Mucosa of rectum (tissue), 2 donors: ENCODE results near the gene DXO.

Experiments used
- H3K27ac ChIP-seq, 2 donors: one replicate each; pipeline ENCODE4 v1.7.0; 2013; ENCODE audit warnings: inconsistent platforms in 2 of 2, low read depth in 2 of 2, low read length in 2 of 2
- H3K27me3 ChIP-seq, 2 donors: one replicate each; pipeline ENCODE4 v1.7.0; 2013; ENCODE audit warnings: low read length in 2 of 2; ENCODE audit not compliant: control insufficient read depth in 2 of 2, insufficient read depth in 2 of 2
- H3K36me3 ChIP-seq, 2 donors: one replicate each; pipeline ENCODE4 v1.7.0; 2013; ENCODE audit warnings: low read length in 2 of 2; ENCODE audit not compliant: control insufficient read depth in 2 of 2, insufficient read depth in 2 of 2
- H3K4me1 ChIP-seq, 2 donors: one replicate each; pipeline ENCODE4 v1.7.0; 2013; ENCODE audit warnings: low read length in 2 of 2, mild to moderate bottlenecking in 1 of 2; ENCODE audit not compliant: control insufficient read depth in 2 of 2, insufficient read depth in 2 of 2
- H3K4me3 ChIP-seq, 2 donors: one replicate each; pipeline ENCODE4 v1.7.0; 2013; ENCODE audit warnings: low read length in 2 of 2
- H3K9ac ChIP-seq, 2 donors: one replicate each; pipeline ENCODE4 v1.7.0; 2013; ENCODE audit warnings: low read length in 2 of 2, low read depth in 1 of 2, mild to moderate bottlenecking in 1 of 2
- H3K9me3 ChIP-seq, 2 donors: one replicate each; pipeline ENCODE4 v1.7.0; 2013; ENCODE audit warnings: low read length in 2 of 2; ENCODE audit not compliant: control insufficient read depth in 2 of 2
- donor health status: healthy.
- donor health status: Normal muscosa, but diverticular disease.

Gene DXO

DNA sequence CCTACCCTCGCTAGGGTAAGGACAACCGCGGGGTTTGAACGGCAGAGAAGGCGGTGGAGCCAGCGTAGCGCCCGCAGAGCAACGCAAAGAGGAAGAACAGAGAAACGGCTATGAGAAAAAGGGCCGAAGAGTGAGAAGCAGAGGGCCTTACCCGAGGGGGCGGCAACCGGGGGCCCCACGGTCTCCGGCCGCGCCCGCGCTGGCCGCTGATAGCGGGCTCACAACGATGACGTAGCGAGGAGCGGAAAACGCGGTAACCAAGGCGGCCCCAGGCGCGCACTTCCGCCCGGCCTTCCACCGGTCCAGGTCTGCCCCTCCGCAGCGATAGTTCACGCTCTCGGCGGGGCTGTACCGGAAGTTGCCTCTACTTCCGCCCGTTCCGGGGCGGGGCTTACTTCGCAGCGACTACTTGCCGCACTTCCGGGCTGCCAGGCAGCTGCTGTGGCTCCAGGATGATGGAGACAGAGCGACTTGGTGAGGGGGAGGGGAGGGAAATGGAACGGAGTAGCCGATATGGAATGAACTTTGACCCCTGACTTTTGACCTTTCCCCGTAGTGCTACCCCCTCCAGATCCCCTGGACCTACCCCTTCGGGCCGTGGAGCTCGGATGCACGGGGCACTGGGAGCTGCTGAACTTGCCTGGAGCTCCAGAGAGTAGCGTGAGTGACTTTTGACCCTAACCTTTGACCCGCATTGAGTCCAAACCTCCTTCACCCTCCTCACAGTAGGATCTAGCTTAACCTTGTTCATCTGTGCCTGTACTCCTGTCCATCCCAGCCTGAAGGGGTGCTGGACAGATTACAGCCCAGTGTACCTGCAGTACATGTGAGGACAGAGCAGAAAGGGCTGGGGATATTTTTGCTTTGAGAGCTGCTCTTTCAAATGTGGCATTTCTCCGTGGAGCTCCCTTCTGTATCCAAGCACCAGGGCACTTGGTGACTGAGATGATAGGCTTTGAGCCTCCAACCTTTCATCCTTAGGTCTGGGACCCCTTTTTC lies 12.9 kb downstream of the DXO start, which contains the start of the genes NELFE and SKIC2:
TSS of gene NELFE (minus strand) at position 231 of the 999 bp plus-strand sequence. CDS start 525 bp downstream, outside the sequence.
TSS of gene SKIC2 (plus strand) at position 435 of the 999 bp plus-strand sequence. CDS start at position 453, 18 bp downstream.
- no peaks in the 10 kb centered on the region for H3K27me3 ChIP-seq

DNA sequence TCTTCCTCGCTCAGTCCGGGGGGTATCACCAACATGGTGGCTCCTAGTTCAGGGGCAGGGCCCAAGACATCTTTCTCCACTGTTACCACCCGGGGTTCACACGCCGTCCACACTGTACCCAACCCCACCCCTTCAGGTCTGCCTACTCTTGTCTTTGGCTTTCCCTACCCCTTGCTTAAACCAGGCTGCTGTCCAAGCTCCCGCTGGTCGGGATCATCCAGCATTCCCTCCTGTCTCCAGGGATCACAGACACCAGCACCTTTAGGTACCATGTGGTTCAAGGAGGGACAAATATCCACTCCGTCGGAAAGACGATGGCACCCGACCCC lies 13.6 kb downstream of the DXO start:
- no peaks in the 10 kb centered on the region for H3K9me3 ChIP-seq
- H3K36me3 ChIP-seq: peaks cover 51 to 56% of the 10 kb centered on the region in 2 donors
- peak overlapping the region; percentile 90 to 99 for H3K4me3 ChIP-seq
- peak overlapping the region; percentile 94 to 98 for H3K9ac ChIP-seq
- H3K27ac ChIP-seq: peak overlapping the region; percentile 77 to 87
- peaks cover 14 to 17% of the 10 kb centered on the region in 2 donors for H3K4me1 ChIP-seq
- no peaks in the 10 kb centered on the region for H3K27me3 ChIP-seq

More for the DNA sequence above, 12.9 kb downstream of the DXO start, which contains the start of the genes NELFE and SKIC2:
- peak within 1 kb of the TSS; percentile 90 to 99 for H3K4me3 ChIP-seq
- H3K4me1 ChIP-seq: peaks cover 14 to 17% of the 10 kb centered on the region in 2 donors
- H3K9ac ChIP-seq: peak within 1 kb of the TSS; percentile 94 to 98
- peaks cover 51 to 56% of the 10 kb centered on the region in 2 donors for H3K36me3 ChIP-seq
- H3K27ac ChIP-seq: peak within 1 kb of the TSS; percentile 80 to 87
- no peaks in the 10 kb centered on the region for H3K9me3 ChIP-seq

DNA sequence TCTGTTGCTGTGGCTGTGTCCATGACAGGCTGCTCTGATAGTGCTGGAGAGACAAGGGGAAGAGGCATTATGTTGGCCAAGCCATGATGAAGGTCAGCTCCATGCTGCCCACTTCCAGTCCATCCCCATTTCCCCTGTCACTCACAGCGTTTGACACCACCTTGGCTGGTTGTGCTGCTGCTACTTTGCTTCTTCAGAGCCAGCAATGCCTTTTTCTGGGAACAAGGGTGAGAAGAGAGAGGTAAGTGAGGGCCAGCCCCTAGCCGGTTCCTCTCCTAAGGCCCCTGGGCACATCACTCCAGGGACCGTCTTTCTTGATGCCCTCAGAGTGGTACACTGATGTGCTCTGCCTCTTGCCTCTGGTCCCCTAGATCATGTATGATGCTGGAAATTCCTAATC lies 15.1 kb downstream of the DXO start:
- Histone ChIP-seq H3K9ac (no peak overlapping the region), H3K27me3 (no peaks in the 10 kb centered on the region), H3K27ac (no peak overlapping the region), H3K4me3 (no peak overlapping the region), H3K9me3 (no peaks in the 10 kb centered on the region), H3K4me1 (peaks cover 14 to 17% of the 10 kb centered on the region in 2 donors), H3K36me3 (peaks cover 50 to 56% of the 10 kb centered on the region in 2 donors)

DNA sequence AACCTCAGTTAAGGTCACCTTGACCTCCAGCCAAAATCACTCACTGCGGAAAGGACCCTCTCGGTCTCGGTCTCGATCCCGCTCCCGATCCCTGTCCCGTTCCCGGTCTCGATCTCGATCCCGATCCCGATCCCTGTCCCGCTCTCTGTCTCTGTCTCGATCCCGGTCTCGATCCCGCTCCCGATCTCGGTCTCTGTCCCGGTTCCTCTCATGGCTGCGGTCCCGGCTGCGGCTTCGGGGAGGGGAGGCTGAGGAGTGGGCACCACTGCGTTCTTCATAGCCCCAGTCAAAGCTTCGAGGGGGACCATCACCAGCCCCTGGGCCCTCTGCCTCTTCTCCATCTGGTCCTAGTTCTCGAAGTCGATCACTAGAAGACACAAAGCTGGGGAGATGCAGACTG lies 17.4 kb downstream of the DXO start:
- H3K9ac ChIP-seq: no peak overlapping the region
- no peak overlapping the region for H3K4me3 ChIP-seq
- H3K27me3 ChIP-seq: no peaks in the 10 kb centered on the region
- no peaks in the 10 kb centered on the region for H3K9me3 ChIP-seq
- peaks cover 52 to 53% of the 10 kb centered on the region in 2 donors for H3K36me3 ChIP-seq
- H3K27ac ChIP-seq: no peak overlapping the region
- H3K4me1 ChIP-seq: peaks cover 13% of the 10 kb centered on the region in 2 donors

DNA sequence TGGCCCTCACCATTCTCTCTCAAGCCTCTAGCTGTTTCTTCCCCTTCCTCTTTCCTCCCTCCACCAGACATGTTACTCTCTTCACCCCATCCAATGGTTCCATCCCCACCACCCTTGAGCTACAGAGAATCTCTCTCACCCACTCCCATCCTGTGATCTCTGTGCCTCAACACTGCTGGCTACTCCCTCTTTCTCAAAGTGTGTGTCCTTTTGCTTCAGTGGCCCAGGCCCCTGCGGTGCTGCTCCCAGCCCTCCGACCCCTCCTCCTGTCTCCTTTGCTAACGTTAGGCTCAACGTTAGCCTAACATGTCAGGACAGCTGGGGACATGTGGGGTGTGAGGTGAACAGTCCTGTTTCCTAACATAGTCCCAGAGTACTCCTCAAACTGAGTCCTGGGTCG lies 19.0 kb downstream of the DXO start:
- Histone ChIP-seq H3K9me3 (no peaks in the 10 kb centered on the region), H3K9ac (no peak overlapping the region), H3K27me3 (no peaks in the 10 kb centered on the region), H3K4me3 (no peak overlapping the region), H3K4me1 (peaks cover 2 to 3% of the 10 kb centered on the region in 2 donors), H3K36me3 (peaks cover 52 to 53% of the 10 kb centered on the region in 2 donors), H3K27ac (no peak overlapping the region)

DNA sequence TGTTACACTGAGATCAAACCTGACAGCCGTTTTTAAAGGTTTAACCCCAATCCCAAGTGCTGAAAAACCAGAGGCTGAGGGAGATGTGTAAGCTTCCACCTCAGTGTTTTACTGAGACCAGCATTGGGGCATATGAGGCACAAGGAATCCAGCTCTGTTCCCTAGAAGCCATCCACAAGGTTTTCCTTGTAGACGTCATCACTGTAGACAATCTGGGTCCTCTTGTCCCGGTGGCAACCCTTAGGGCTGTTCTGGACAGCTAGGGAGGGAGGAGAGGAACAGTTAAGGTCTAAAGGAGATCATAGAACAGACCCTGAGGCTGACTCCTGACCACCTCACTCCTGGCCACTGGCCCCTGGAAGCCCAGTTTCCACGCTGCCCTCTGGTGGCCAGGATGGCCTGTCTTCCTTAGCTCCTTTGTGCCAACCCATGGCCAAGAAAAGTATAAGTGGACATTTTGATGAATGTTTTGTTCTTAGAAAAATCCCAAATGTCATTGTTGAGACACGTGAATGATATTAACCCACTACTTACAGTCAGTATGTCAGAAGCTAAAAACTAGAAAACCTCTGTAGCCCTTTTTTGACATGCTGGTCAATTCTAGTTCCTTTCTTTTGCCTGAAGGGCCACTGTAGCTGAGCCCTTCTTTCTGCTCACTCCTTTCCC lies 19.7 kb downstream of the DXO start:
- Histone ChIP-seq H3K27me3 (no peaks in the 10 kb centered on the region), H3K9ac (no peak overlapping the region), H3K27ac (no peak overlapping the region), H3K36me3 (peaks cover 52 to 53% of the 10 kb centered on the region in 2 donors), H3K9me3 (no peaks in the 10 kb centered on the region), H3K4me1 (no peaks in the 10 kb centered on the region), H3K4me3 (no peak overlapping the region)

DNA sequence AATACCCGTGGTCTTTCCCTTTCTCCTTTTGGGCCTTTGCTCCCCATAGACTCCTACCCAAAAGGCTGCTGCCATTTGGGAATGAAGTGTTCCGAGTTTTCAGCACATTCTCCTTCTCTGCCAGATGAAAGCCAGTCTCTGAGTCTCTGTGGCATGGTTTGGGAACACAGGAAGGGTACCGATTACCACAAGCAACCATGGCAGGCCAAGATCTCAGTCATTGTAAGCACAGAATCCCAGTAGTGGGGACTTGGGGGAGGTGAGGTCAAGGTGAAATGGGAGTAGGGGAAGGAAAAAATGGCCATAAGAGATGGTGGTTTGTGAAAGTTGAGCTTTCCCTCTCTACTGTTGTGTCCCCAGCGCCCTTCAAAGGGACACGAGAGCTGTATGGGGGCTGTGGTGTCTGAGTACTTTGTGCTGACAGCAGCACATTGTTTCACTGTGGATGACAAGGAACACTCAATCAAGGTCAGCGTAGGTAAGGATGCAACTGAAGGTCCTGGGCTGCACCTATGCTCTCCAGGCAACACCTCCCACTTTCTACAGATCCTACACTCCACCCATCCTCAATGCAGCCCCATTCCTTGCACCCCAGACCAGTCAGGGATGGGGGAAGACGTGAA lies 21.9 kb downstream of the DXO start:
- Histone ChIP-seq H3K9ac (no peak overlapping the region), H3K27me3 (no peaks in the 10 kb centered on the region), H3K27ac (no peak overlapping the region), H3K36me3 (peaks cover 38 to 39% of the 10 kb centered on the region in 2 donors), H3K4me1 (peaks cover 8 to 15% of the 10 kb centered on the region in 2 donors), H3K9me3 (no peaks in the 10 kb centered on the region), H3K4me3 (no peak overlapping the region)

DNA sequence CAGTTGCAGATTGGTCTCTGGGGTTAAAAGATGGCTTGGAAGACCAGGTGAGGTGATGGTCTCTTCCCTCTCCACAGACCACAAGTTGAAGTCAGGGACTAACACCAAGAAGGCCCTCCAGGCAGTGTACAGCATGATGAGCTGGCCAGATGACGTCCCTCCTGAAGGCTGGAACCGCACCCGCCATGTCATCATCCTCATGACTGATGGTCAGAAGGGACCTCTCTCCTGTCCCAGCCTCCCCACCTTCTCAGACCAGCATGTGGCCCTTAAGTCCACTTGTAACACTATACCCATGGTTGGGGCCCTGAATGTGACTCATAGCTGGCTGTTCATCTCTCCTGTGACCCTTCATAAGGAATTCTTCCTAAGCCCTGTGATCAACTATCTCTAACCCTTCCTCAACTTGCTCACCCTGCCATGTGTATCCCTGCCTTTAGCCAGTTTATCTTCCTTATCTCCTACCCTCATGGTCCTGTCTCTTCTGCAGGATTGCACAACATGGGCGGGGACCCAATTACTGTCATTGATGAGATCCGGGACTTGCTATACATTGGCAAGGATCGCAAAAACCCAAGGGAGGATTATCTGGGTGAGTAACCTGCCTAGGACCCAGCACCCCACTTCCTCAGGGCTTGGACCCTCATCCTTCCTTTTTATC lies 23.1 kb downstream of the DXO start:
- H3K4me3 ChIP-seq: no peak overlapping the region
- peaks cover 27 to 28% of the 10 kb centered on the region in 2 donors for H3K36me3 ChIP-seq
- H3K9ac ChIP-seq: no peak overlapping the region
- H3K9me3 ChIP-seq: no peaks in the 10 kb centered on the region
- H3K4me1 ChIP-seq: peaks cover 12 to 17% of the 10 kb centered on the region in 2 donors
- H3K27ac ChIP-seq: no peak overlapping the region
- no peaks in the 10 kb centered on the region for H3K27me3 ChIP-seq

DNA sequence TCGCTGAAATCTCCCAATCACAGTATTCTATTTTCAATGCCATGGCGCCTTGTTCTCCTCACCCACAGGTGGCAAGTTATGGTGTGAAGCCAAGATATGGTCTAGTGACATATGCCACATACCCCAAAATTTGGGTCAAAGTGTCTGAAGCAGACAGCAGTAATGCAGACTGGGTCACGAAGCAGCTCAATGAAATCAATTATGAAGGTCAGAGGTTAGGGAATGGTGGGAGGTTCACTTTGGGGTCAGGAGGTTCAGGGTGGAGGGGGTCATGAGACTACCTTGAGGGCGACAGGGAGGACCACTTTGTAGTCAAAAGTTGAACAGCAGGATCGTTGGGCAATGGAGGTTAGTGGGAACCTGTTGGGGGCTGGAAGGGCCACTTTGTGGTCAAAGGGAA lies 23.6 kb downstream of the DXO start:
- Histone ChIP-seq H3K4me3 (no peak overlapping the region), H3K27ac (no peak overlapping the region), H3K9me3 (no peaks in the 10 kb centered on the region), H3K4me1 (peaks cover 12 to 17% of the 10 kb centered on the region in 2 donors), H3K27me3 (no peaks in the 10 kb centered on the region), H3K9ac (no peak overlapping the region), H3K36me3 (peaks cover 21 to 22% of the 10 kb centered on the region in 2 donors)
